ENCODE data around the gene TARBP1. TPM values are rescaled to one million over a fixed set of nuclear protein-coding genes. Genes with fewer than 3 reads are reported as not detected.
A peak's percentile ranks its signal among the peaks of the same experiment; 100 is the strongest.

The TARBP1 gene
- 20.9 TPM for total RNA-seq

- H3K36me3 ChIP-seq, result no peaks in the 10 kb centered on the region
- H3K27me3 ChIP-seq, result no peaks in the 10 kb centered on the region
- peak within 1 kb of the TSS; percentile 64 to 91 for H3K4me3 ChIP-seq
- TF ChIP-seq CTCF (IDR thresholded peaks at IDR 0.05), result no peak
- TF ChIP-seq POLR2A (IDR thresholded peaks at IDR 0.05), result peak in 1 of 2 donors; percentile 14
- TF ChIP-seq POLR2AphosphoS5 (IDR thresholded peaks at IDR 0.05; ENCODE audit: insufficient read depth in 1 of 2, low read depth in 1 of 2), result peak in 1 of 2 donors; percentile 29
- peak within 1 kb of the TSS; percentile 79 for H3K27ac ChIP-seq
- DNase-seq (ENCODE audit: extremely low spot score in 2 of 2), result no peak
- intact Hi-C loops (cut with DNase I), result no loop called here
- H3K4me1 ChIP-seq, result peaks cover 8% of the 10 kb centered on the region
- H3K9me3 ChIP-seq, result no peaks in the 10 kb centered on the region
Measured at GRCh38 chr1:234478481-234479309, at the start of gene TARBP1. TSS of gene TARBP1 (minus strand) at chr1:234479179. CDS start at chr1:234479103, 76 bp downstream.

- Histone ChIP-seq H3K27me3 (no peaks in the 10 kb centered on the region), H3K4me1 (peaks cover 54% of the 10 kb centered on the region), H3K9me3 (no peaks in the 10 kb centered on the region), H3K4me3 (no peak overlapping the region), H3K27ac (no peak overlapping the region), H3K36me3 (no peaks in the 10 kb centered on the region)
- TF ChIP-seq CTCF (IDR thresholded peaks at IDR 0.05) (no peak), POLR2A (IDR thresholded peaks at IDR 0.05) (no peak), POLR2AphosphoS5 (IDR thresholded peaks at IDR 0.05; ENCODE audit: insufficient read depth in 1 of 2, low read depth in 1 of 2) (no peak)
- intact Hi-C loops (cut with DNase I), result no loop called here
- no peak for DNase-seq (ENCODE audit: extremely low spot score in 2 of 2)
Measured at GRCh38 chr1:234528074-234528865, 49.3 kb upstream of the TARBP1 start.

GRCh38 chr1:234527346-234527745 is 48.4 kb upstream of the TARBP1 start:
- H3K27ac ChIP-seq, result no peak overlapping the region
- no peaks in the 10 kb centered on the region for H3K9me3 ChIP-seq
- peaks cover 54% of the 10 kb centered on the region for H3K4me1 ChIP-seq
- H3K4me3 ChIP-seq, result no peak overlapping the region
- no peak for DNase-seq (ENCODE audit: extremely low spot score in 2 of 2)
- no peak for TF ChIP-seq CTCF (IDR thresholded peaks at IDR 0.05)
- no peak for TF ChIP-seq POLR2AphosphoS5 (IDR thresholded peaks at IDR 0.05; ENCODE audit: insufficient read depth in 1 of 2, low read depth in 1 of 2)
- TF ChIP-seq POLR2A (IDR thresholded peaks at IDR 0.05), result no peak
- H3K27me3 ChIP-seq, result no peaks in the 10 kb centered on the region
- intact Hi-C loops (cut with DNase I), result no loop called here
- no peaks in the 10 kb centered on the region for H3K36me3 ChIP-seq

GRCh38 chr1:234526922-234527321 is 47.9 kb upstream of the TARBP1 start:
- intact Hi-C loops (cut with DNase I), result no loop called here
- no peak overlapping the region for H3K4me3 ChIP-seq
- DNase-seq (ENCODE audit: extremely low spot score in 2 of 2), result no peak
- H3K4me1 ChIP-seq, result peaks cover 52% of the 10 kb centered on the region
- H3K27me3 ChIP-seq, result no peaks in the 10 kb centered on the region
- H3K36me3 ChIP-seq, result no peaks in the 10 kb centered on the region
- no peaks in the 10 kb centered on the region for H3K9me3 ChIP-seq
- TF ChIP-seq POLR2A (IDR thresholded peaks at IDR 0.05), result no peak
- no peak for TF ChIP-seq CTCF (IDR thresholded peaks at IDR 0.05)
- no peak for TF ChIP-seq POLR2AphosphoS5 (IDR thresholded peaks at IDR 0.05; ENCODE audit: insufficient read depth in 1 of 2, low read depth in 1 of 2)
- no peak overlapping the region for H3K27ac ChIP-seq

Data from vagina (tissue), 2 donors.